ENCODE data around the gene RIN3. TPM values are rescaled to one million over a fixed set of nuclear protein-coding genes. Genes with fewer than 3 reads are reported as not detected.

The RIN3 gene
- total and polyA plus RNA-seq, 2 donors (not counting 3 experiments of a cell fraction or from before 2014, with no cell fraction given), result 5.1 to 20.8 TPM

DNA sequence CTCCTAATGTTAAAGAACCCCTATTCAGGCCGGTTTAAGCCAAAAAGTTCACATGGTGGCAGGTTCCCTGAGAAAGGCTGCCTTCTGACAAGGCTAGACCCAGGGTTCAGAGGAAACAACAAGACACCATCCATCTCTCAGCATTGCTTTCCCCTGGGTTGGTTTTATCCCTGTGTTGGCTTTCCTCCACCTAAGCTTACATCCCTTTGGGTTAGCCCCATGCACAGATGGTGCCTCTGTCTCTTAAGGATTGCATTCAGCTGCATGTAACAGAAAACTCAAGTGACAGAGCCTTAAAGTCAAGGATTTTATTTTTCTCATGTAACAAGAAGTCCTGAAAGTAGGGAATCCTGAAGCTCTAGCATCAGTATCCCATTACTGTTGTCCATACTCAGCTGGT lies 42.8 kb upstream of the RIN3 start:
- Histone ChIP-seq H3K27ac (ENCODE audit: insufficient read depth, low read depth, low read length) (no peak overlapping the region), H3K4me2 (ENCODE audit: insufficient read depth, low read length) (no peak overlapping the region), H4K20me1 (replicated peaks; ENCODE audit: control insufficient read depth, extremely low read depth, insufficient read depth, low read length) (no peaks in the 10 kb centered on the region), H2AFZ (ENCODE audit: low read depth, low read length) (no peak overlapping the region), H3K27me3 (ENCODE audit: control insufficient read depth in 2 of 2, insufficient read depth in 2 of 2, low read length in 2 of 2) (peaks cover 0 to 3% of the 10 kb centered on the region in 2 experiments), H3K36me3 (ENCODE audit: control insufficient read depth in 2 of 2, extremely low read depth in 1 of 2, insufficient read depth in 2 of 2, low read length in 2 of 2) (no peaks in the 10 kb centered on the region), H3K9me1 (replicated peaks; ENCODE audit: control insufficient read depth, extremely low read depth, insufficient read depth, low read length) (no peaks in the 10 kb centered on the region), H3K79me2 (ENCODE audit: control insufficient read depth, insufficient read depth, low read length) (no peaks in the 10 kb centered on the region), H3K4me3 (replicated peaks in 1 of 3; ENCODE audit: insufficient read depth in 1 of 3, low read depth in 1 of 3, low read length in 3 of 3) (no peak overlapping the region), H3K4me1 (ENCODE audit: control insufficient read depth, extremely low read depth, insufficient read depth, low read length) (no peaks in the 10 kb centered on the region), H3K9ac (replicated peaks; ENCODE audit: extremely low read depth, insufficient read depth, low read length) (no peak overlapping the region), H3K9me3 (replicated peaks; ENCODE audit: control insufficient read depth, insufficient read depth, low read length) (no peaks in the 10 kb centered on the region)
- intact Hi-C loops (cut with micrococcal nuclease) (no loop called here), dilution Hi-C loops (cut with MboI; ENCODE audit: extremely low pct_ligation_motif_present, low sequenced_read_pairs) (no loop called here)
- DNase-seq (ENCODE audit: low read depth, low spot score), result no peak
- ChIA-PET POLR2A (no interaction called here), CTCF (interaction anchor here (1.8 kb wide), 1 partner anchor 9 kb away, joined by 10 read pairs; no protein-coding TSS in a partner anchor)
- no TSS peak for BruUV-seq (replicated peaks)
- TF ChIP-seq EZH2 (IDR thresholded peaks at IDR 0.05; ENCODE audit: borderline replicate concordance, low read depth, low read length, severe bottlenecking), result no peak
- TF ChIP-seq POLR2A (IDR thresholded peaks at IDR 0.05; ENCODE audit: low read depth, low read length), result no peak
- TF ChIP-seq MYC (IDR thresholded peaks at IDR 0.05; ENCODE audit: low read depth, low read length), result no peak
- no peak for TF ChIP-seq POLR2AphosphoS5 (IDR thresholded peaks at IDR 0.05; ENCODE audit: insufficient read depth, low read depth, low read length)
- TF ChIP-seq FOS (IDR thresholded peaks at IDR 0.05; ENCODE audit: borderline replicate concordance, insufficient read depth, low read length), result no peak
- TF ChIP-seq, protein P1, sequence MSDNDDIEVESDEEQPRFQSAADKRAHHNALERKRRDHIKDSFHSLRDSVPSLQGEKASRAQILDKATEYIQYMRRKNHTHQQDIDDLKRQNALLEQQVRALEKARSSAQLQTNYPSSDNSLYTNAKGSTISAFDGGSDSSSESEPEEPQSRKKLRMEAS (IDR thresholded peaks at IDR 0.05; ENCODE audit: insufficient read depth, insufficient read length), result no peak
- TF ChIP-seq GATA2 (IDR thresholded peaks at IDR 0.05; ENCODE audit: insufficient read depth, insufficient read length, low read depth, low read length), result no peak
- TF ChIP-seq JUN (IDR thresholded peaks at IDR 0.05; ENCODE audit: borderline replicate concordance, insufficient read depth, insufficient read length, low read depth), result no peak
- TF ChIP-seq, protein P2, sequence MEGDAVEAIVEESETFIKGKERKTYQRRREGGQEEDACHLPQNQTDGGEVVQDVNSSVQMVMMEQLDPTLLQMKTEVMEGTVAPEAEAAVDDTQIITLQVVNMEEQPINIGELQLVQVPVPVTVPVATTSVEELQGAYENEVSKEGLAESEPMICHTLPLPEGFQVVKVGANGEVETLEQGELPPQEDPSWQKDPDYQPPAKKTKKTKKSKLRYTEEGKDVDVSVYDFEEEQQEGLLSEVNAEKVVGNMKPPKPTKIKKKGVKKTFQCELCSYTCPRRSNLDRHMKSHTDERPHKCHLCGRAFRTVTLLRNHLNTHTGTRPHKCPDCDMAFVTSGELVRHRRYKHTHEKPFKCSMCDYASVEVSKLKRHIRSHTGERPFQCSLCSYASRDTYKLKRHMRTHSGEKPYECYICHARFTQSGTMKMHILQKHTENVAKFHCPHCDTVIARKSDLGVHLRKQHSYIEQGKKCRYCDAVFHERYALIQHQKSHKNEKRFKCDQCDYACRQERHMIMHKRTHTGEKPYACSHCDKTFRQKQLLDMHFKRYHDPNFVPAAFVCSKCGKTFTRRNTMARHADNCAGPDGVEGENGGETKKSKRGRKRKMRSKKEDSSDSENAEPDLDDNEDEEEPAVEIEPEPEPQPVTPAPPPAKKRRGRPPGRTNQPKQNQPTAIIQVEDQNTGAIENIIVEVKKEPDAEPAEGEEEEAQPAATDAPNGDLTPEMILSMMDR (IDR thresholded peaks at IDR 0.05; ENCODE audit: extremely low read depth in 1 of 2, insufficient read depth in 1 of 2, low read depth in 1 of 2, low read length in 2 of 2), result no peak
- FAIRE-seq, result no peak
